ENCODE results near the gene RHBG.

GRCh38 chr1:156358641-156359040, 10.4 kb upstream of the RHBG start:
- TF ChIP-seq CTCF (IDR thresholded peaks at IDR 0.05) (no peak), POLR2A (IDR thresholded peaks at IDR 0.05) (no peak)
